M059J (cell line): ENCODE data around the gene PPFIA1. TPM values are rescaled to one million over a fixed set of nuclear protein-coding genes. Genes with fewer than 3 reads are reported as not detected.

Source experiments
- DNase-seq: peaks from one replicate; pipeline ENCODE4 v3.0.0-alpha.2; 2012; ENCODE audit warnings: low read depth
- total RNA-seq: library from RNA; depleted of rRNA; stranded (reverse); fragments of >200 nt; shearing (Covaris generic); gene quantifications from 2 replicates; pipeline ENCODE4 v1.2.3, GENCODE V29; 2014

Gene PPFIA1
- total RNA-seq, 1 experiment from 2014 or later: 32.2 TPM

DNA sequence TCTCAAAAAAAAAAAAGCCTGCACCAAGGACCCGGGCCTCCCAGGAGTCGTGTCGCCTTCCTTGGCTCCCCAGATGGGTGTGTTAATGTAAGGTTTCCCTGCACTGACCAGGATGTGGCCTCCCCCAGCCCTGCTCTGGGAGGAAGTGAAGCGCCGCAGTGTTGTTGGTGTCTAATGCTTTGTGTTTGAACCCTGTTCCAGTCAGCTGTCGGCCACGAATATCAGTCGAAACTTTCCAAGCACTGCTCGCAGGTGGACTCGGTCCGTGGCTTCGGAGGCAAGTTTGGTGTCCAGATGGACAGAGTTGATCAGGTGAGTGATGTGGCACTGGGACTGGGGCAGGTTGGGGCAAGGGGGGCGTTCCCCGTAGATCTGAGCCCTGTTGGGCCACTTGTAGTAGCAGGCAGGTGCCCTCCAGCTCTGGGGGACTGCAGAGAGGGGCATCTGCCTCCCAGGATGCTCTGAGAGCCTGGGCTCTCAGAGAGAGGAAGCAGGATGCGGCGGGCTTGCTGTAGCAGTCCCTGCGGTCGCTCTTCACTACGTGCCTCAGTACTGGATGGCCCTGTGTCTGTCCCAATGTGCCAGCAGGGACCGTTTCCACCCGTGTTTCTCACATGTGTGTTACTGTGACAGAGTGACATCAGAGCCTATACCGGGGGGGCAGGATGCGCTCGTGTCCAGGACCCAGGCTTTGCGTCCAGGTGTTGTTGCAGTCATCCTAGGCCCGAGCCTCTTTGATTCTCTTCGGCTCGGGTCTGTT, 144.0 kb downstream of the PPFIA1 start:
- DNase-seq: no peak

DNA sequence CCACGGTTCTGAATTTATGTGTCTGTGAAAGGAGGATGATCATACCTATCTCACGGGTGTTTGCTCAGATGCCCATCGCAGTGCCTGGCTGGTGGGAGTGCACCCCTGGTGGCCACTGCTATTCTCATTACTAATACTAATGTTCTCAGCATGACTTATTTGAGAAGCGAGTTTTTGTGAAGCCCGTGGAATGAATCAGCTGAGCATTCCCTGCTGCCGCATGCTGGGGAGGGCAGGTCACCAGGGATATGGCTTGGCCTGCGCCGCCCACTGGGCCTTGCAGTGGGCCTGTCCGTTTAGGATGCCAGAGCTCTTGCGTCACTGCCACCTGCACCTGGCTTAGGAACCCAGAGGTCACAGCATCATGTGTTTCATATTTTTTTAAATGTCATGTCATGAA, 144.7 kb downstream of the PPFIA1 start:
- no peak for DNase-seq

DNA sequence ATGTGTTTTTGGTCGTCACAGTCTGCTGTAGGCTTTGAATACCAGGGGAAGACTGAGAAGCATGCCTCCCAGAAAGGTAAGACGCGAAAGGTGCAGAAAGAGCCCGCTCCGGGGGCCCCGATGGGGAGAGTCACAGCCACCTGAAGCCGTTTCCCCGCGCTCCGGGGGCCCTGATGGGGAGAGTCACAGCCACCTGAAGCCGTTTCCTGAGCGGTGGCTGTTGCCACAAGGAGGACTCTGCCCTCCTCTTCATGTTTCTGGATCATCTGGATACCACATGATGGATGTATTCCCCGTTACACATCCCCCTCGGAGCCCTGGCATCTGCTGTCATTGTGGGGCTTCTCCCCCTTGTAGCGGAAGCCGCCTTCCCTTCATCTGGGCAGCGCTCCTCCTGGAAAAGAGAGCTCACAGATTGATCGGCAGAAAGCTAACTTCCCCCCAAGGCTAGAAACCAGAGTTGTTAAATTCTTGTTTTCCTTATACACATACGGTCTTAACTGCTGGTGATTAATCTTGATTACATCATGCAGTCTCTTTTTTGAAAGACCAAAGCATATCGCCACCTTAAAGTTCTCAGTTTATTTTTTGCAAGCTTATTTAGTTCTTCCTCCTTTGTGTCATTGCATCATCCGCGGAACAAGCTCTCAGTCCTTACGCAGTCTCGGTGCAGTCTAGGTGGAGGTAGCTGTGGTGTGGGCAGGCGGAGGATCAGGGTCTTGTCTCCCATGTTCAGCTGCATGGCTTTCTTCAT, 145.3 kb downstream of the PPFIA1 start:
- DNase-seq: no peak

DNA sequence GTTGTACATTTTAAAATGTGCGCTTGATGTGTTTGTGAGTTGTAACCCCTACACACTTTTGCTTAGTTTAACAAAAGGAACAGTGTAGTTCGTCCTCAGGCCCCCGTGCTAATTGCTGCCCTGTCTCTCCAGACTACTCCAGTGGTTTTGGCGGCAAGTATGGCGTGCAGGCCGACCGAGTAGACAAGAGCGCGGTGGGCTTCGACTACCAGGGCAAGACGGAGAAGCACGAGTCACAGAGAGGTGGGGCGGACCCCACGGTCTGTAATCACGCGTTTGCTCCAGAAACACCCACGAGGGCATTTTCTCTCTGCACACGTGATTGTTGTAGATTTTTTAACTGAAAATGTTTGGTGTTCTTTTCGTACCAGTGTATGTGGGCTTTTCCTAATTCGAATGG, 146.4 kb downstream of the PPFIA1 start:
- DNase-seq: no peak

DNA sequence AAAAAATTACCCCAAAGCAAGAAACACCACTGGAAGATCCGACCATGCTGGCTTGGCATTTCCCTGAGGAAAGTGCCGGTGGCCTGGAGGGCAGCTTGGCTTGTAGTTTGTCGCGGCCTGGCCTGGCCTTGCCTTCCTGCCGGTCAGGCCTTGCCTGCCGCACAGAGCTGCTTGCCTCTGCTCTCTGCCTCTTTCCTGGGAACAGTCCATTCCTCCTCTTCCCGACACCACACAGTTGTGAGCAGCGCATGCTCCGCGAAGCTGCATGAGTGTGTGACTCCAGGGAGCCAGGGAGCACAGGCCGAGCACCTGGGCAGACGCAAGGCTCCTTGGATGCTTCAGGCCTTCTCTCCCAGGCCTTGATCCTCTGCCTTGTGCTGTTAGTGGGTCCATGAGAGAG, 147.6 kb downstream of the PPFIA1 start:
- DNase-seq: no peak

DNA sequence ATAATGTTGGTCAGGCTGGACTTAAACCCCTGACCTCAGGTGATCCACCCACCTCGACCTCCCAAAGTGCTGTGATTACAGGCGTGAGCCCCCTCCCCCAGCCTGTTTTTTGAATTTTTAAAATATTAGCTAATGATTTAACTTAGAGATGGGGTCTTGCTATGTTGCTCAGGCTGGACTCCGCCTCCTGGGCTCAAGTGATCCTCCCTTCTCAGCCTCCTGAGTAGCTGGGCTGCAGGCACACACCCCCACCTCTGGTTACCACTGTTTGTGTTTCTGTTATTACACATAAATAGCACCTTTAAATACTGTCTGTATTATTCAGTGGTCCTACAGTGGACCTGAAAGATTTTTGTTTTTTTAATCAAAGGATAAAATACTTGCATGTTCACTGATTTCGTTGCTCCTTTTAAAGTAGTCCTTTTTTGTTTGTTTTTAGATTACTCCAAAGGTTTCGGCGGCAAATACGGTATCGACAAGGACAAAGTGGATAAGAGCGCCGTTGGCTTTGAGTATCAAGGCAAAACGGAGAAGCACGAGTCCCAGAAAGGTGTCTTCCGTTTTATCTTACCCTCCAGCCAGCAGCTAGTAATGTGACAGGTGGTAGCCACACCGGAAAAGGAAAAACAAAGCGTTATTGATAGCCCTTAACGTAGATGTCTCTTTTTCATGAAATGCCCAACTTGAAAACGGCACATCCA, 149.0 kb downstream of the PPFIA1 start:
- DNase-seq: no peak

DNA sequence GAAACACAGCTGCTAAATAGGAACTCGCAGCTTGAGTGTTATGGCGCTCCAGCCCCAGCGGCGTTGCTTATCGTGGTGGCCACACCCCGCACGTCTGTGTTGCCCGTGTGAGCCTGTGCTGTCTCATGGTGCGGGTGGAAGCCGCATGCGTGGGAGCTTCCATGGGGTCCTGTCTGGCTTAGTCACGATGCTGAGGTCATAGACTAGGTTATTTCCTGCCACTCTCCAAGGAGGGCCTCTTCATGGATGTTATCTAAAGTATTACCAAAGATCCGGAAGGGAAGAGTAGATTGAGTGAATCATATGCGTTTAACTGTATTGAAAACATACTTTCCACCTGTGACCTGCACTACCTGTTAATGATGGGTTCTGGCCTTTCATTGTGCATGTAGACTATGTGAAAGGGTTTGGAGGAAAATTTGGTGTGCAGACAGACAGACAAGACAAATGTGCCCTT, 149.5 kb downstream of the PPFIA1 start:
- no peak for DNase-seq

DNA sequence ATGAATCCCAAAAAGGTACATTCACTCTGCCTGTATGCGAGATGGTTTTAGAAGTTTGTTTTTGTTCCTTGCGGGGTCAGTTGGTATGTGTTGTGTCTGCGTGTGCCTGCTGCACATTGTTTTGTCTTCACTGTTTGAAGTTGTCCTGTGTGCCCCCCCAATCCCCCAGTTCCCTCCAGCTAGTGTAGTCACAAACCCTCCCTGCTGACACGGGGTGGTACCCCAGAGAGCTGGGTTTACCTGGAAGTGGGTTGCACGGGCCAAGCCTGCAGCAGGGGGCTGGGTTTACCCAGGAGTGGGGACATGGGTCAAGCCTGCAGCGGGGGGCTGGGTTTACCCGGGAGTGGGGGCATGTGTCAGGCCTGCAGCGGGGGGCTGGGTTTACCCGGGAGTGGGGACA, 150.0 kb downstream of the PPFIA1 start:
- no peak for DNase-seq

DNA sequence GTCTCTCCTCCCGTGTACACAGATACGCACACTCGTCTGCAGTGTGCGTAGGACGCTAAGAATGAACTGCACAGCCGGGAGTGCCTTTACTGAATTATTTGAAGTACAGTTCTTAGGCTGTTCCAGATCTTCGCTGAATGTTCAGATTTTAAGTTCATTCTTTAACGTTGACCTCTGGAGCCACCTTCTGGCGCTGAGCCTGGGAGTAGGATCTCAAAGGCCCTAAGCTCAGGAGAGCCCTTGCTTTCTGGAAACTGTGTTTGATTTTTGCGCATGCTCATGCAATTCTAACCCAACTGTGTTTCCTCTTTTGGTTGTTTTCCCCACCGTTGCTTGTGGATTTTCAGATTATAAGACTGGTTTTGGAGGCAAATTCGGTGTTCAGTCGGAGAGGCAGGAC, 150.6 kb downstream of the PPFIA1 start:
- no peak for DNase-seq

DNA sequence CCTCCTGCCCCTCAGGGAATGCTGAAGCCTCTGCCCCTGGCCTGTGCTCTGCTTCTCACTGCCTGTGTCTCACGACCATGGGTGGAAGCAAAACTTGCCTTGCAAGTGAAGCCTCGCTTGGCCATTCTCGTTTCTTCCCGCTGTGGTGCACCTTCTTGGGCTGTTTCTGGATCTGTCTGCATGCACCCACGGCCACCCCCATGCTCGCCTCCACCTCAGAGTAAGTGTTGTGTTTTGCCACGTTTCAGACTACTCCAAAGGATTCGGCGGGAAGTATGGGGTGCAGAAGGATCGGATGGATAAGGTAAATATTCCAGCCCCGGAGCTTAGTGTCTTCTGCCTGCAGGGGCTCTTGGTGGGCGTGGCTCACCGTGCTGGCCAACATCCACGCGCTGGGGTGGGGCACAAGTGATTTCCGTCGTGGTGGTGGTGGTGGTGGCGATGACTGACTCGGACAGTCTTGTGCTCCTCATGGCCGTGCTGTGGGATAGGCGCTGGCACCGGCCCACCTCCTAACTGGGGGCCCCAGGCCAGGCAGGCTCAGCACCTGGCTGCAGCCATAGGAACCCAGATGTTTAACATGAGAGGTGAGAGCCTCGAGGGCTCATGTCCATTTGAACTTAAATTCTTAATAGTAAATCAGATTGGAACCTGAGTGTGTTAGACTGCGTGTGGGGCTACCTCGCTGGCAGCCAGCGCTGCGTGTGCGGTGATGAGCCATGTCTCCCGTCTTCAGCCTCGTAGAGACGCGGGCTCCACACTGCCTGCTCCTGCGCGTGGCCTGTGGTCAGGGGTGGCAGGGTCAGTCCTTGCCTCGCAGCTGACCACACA, 152.4 kb downstream of the PPFIA1 start:
- no peak for DNase-seq

DNA sequence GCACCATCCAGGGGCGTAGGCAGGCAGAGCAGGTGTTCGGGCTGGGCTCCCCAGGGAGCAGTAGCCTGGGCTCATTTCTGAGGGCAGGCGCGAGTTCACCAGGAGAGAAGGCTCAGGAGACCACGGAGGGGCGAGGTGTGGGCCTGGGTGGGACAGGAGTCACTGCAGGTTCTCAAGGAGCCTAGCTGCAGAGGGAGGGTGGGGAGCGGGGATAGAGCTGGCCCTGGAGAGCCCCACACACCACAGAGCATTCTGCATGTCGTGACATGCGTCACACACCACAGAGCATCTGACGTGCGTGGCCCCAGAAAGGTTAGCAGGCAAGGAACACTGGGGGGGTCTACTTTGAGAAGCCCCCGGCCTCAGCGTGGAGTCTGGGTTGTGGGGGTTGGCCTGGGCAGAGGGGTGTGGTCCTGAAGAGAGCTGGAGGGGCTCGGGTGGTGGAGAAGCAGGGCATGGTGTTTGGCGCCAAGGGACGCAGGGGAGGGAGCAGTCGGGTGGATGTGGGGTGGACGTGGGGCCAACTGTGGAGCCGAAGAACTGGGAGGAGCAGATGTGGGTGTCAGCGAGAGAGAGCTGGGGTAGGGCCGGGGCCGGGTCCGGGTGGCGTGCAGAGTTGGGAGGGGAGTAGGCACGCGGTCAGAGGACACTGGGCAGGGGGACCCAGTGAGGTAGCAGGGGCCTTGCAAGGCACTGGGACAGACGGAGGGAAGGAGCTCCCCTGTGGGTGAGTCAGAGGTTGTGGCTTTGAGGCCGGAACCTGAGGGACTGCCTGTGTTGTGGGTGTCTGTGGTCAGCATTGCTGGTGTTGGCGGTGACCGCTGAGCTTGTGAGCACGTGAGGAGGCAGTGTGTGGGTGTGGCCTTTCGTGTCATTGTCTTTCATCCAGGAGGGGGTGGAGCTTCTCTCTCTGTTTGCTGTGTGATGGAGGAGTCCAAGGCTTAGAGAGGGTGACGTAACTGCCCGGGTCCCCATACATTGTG, 153.3 kb downstream of the PPFIA1 start:
- peak; percentile 95 for DNase-seq

DNA sequence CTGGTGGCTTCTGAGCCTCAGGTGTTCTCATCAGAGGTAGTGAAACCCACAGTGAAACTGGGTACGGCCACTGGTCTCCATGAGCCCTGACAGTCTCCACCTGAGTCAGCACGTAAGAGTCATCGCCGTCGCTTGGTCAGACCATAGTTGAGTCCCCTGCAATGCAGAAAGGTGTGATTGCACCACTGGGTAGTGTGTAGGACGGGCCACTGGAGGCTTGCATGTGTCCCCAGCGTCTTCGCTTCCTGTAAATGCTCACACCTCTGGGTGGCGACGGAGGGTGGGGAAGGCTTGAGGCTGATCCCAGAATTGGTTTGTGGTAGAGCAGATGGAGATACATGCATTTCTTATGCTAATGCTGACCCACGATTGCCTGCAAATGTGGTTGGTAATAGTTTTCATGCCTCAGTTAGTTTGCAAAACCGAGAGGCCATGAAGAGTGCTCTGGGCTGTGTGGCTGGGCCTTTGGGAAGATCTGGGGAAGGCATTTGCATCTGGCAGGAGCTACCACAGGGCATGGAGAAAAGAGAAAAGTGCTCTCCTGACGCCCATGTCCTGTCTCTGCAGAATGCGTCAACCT, 154.4 kb downstream of the PPFIA1 start:
- no peak for DNase-seq

DNA sequence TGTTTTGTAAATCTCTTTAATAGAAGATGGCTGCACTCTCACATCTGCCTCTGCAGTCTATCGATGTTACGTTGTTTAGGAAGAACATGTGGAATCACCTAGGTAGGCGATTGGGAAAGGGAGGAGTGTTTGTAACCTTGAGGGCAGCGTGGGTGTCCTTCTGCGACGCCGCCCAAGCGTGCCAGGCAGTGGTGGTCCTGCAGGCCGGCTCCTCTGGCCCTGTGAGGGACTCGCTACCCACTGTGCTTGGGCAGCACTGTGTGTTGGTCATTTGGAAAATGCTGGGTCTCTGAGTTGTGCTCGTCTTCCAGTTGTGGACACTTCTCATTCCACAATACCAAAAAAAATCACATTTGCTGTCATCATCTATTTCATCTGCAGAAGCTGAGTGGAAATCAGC, 156.9 kb downstream of the PPFIA1 start:
- no peak for DNase-seq

DNA sequence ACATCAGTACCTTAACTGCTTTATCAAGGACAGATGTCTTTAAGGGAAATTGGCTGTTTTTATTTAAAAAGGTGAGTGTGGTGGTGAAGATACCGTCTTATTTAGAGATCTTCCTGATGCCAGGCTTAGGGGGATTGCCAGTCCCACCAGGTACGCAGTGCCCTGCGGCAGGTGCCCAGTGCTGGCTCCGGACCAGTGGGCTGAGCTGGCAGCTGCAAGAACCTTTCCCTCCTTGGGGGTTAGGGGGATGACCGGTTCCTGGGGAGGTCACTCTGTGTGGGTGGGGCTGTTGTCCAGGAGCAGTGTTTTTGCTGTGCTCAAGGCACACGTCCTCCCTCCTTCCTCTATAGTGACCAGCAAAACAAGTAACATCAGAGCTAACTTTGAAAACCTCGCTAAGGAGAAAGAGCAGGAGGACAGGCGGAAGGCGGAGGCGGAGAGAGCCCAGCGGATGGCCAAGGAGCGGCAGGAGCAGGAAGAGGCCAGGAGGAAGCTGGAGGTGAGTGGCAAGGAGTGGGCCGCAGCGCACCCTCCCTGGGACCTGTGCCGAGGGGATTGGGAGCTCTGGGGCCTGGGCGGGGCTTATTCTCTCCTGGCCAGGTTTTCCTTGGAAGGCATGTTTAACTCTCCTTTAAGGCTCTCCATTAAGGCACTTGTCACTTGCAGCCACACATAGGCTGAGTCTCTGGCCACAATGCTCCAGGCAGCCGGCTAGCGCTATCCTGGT, 158.4 kb downstream of the PPFIA1 start:
- DNase-seq: no peak

DNA sequence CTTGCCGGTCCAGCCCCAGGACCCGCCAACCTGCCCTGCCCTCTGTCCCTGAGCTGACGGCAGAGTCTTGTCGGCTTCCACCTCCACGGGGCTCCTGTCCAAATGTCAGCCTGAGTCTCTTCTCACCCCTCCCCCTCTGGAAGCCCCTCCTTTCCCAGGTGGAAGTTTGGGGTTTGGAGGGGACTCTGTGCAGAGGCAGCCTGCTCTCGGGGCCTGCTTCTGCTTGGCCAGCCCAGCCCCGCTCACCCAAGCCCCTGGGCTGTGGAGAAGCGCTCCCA, 158.9 kb downstream of the PPFIA1 start:
- no peak for DNase-seq

DNA sequence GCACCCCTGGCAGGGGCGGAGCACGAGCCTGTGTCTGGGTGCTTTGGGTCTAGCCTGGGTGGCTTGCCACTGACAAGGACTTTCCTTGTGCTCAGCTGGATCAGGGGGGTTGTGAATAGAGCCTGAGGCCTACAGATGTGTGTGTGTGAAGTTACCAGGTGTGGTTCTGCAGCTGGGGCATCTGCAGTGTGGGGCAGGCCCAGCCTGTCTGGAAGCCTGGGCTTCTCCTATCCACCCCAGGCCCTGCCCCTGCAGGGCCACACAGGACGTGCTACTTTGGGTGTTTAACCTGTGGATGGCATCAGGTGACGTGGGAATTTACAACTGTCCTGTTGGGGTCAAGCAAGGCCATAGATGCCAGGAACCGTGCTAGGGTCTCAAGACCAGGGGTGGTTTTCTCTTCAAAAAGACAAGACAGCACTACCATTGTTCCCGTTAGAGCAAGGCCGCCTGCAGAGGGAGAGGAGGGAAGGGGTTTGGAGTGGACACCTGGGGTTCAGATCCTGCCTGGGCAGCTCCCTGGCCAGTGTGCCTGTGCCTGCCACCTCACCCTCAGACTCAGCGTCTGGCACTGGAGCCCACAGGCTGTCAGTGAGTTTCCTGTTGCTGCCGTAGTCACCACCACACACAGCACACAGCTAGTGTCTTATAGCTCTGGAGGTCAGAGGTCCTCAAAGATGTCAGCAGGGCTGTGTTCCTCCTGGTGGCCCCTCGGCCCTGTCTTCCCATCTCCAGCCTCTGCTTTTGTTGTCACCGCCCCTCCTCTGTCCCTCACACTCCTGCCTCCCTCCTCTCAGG, 159.4 kb downstream of the PPFIA1 start:
- no peak for DNase-seq

DNA sequence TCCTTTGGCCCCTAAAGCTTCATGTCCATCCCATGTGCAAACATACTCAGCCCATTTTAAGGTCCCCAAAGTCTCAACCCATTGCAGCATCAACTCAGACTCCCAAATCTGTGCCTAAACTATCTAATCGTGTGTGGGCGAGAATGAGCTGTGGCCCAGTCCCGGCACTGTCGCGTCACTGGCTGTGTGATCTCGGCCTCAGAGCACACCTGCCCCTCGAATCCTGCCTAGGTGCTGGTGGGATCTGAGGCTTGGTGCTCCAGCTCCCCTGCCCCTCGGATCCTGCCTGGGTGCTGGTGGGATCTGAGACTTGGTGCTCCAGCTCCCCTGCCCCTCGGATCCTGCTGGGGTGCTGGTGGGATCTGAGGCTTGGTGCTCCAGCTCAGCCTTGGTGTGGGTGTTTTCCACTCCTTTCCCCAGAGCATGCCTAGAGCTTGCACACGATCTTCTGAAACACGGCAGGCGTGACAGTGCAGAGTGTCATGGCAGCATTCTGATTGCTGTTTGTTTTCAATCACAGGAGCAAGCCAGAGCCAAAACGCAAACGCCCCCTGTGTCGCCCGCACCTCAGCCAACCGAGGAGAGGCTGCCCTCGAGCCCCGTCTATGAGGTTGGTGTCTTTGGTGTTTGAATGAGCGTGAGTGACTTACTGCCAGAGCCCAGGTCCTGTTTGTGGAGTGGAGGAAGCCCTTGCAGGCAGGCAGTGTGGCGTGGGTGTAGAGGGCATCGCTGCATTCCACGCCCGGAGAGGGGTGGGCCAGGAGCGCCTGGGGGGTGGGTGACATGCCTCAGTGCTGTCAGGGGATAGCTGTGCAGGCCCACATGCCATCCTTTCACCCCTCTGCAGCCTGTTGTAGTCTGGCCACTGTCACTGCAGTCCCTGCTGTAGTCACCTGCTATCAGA, 160.4 kb downstream of the PPFIA1 start:
- no peak for DNase-seq

DNA sequence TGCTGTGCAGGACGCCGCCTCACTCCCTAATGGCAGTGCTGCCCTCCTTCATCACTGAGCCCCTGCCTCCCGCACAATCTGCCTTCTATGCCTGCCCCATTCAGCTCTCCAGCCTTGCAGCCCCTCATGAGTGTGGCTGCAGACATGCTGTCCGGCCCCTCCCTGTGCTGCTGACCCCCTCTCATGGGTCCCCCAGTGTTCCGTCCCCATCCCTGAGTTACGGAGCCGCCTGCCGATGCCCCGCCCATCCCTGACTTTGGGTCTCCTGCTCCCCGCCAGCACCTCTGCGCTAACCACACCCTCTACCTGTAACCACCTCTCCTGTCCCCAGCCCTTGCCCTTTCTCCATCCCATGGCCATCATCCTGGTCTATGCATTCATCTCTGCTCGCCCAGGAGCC, 161.1 kb downstream of the PPFIA1 start:
- DNase-seq: no peak
